ENCODE results near the gene NXNL1. TPM values are rescaled to one million over a fixed set of nuclear protein-coding genes. Genes with fewer than 3 reads are reported as not detected.

The NXNL1 gene
- total RNA-seq, 1 experiment from 2014 or later: not detected

GRCh38 chr19:17411801-17412200, 48.9 kb downstream of the NXNL1 start:
- Histone ChIP-seq H3K27ac (ENCODE audit: low read depth, low read length) (no peak overlapping the region), H3K4me2 (ENCODE audit: low read length) (no peak overlapping the region), H3K27me3 (ENCODE audit: insufficient read depth, low read length) (no peaks in the 10 kb centered on the region), H3K9ac (ENCODE audit: low read length) (no peak overlapping the region), H3K79me2 (ENCODE audit: insufficient read depth, low read length) (no peaks in the 10 kb centered on the region), H3K4me1 (ENCODE audit: control insufficient read depth in 1 of 2, insufficient read depth in 2 of 2, low read length in 2 of 2) (peaks cover under 1 to 8% of the 10 kb centered on the region in 2 experiments; a peak in 3 of 4 replicates), H4K20me1 (ENCODE audit: insufficient read depth) (no peaks in the 10 kb centered on the region), H3K4me3 (replicated peaks in 1 of 2; ENCODE audit: low read depth in 1 of 2, low read length in 2 of 2) (no peak overlapping the region), H3K36me3 (ENCODE audit: control insufficient read depth in 1 of 2, insufficient read depth in 2 of 2, low read length in 2 of 2) (no peaks in the 10 kb centered on the region), H2AFZ (ENCODE audit: low read depth, low read length, poor library complexity, severe bottlenecking) (no peak overlapping the region), H3K9me3 (ENCODE audit: control insufficient read depth in 1 of 2, insufficient read depth in 1 of 2, low read depth in 1 of 2, low read length in 2 of 2) (no peaks in the 10 kb centered on the region), H3K9me2 (ENCODE audit: insufficient read depth) (no peaks in the 10 kb centered on the region)
- DNase-seq (ENCODE audit: low read depth, low spot score) (no peak), ATAC-seq (no peak)
- intact Hi-C loops (cut with micrococcal nuclease): no loop called here
- RAD21 ChIA-PET (ENCODE audit: low non-redundant PET in 1 of 2, low total read pairs in 2 of 2, uncharacterized antibody in 2 of 2, unreplicated experiment in 2 of 2): no interaction called here
- CTCF ChIA-PET: no interaction called here
- BruUV-seq (replicated peaks): no TSS peak
- POLR2A ChIA-PET: no interaction called here
- no peak for TF ChIP-seq ZBTB33 (IDR thresholded peaks at IDR 0.05; ENCODE audit: extremely low read depth, insufficient replicate concordance, low read length)
- TF ChIP-seq CBX3 (IDR thresholded peaks at IDR 0.05; ENCODE audit: low read depth): no peak
- TF ChIP-seq SP1 (IDR thresholded peaks at IDR 0.05; ENCODE audit: low read depth): no peak
- TF ChIP-seq RAD21 (IDR thresholded peaks at IDR 0.05; ENCODE audit: low read depth): no peak
- no peak for TF ChIP-seq SRF (IDR thresholded peaks at IDR 0.05; ENCODE audit: low read depth)
- no peak for TF ChIP-seq ELF1 (IDR thresholded peaks at IDR 0.05; ENCODE audit: borderline replicate concordance, low read depth)
- no peak for TF ChIP-seq JUND (IDR thresholded peaks at IDR 0.05)
- no peak for TF ChIP-seq EGR1 (IDR thresholded peaks at IDR 0.05; ENCODE audit: low read depth)
- TF ChIP-seq CTCF (IDR thresholded peaks at IDR 0.05 in 2 of 3, conservative IDR thresholded peaks at IDR 0.05 in 1 of 3; ENCODE audit: borderline replicate concordance in 1 of 3, insufficient read depth in 1 of 3, low read depth in 2 of 3, low read length in 2 of 3): no peak
- no peak for TF ChIP-seq TCF7L2 (IDR thresholded peaks at IDR 0.05; ENCODE audit: borderline replicate concordance, extremely low read depth, insufficient read depth, insufficient read length)
- no peak for TF ChIP-seq ATF3 (IDR thresholded peaks at IDR 0.05)
- TF ChIP-seq YY1 (IDR thresholded peaks at IDR 0.05; ENCODE audit: extremely low read depth, insufficient replicate concordance, low read depth, low read length): no peak
